ENCODE data around the gene NDUFS1. TPM values are rescaled to one million over a fixed set of nuclear protein-coding genes. Genes with fewer than 3 reads are reported as not detected.

The NDUFS1 gene
- total and polyA plus RNA-seq, 10 of the 15 experiments (the other 5 are each of a cell fraction or from before 2014, with no cell fraction given), result 62.6 to 108 (median 90.4) TPM

DNA sequence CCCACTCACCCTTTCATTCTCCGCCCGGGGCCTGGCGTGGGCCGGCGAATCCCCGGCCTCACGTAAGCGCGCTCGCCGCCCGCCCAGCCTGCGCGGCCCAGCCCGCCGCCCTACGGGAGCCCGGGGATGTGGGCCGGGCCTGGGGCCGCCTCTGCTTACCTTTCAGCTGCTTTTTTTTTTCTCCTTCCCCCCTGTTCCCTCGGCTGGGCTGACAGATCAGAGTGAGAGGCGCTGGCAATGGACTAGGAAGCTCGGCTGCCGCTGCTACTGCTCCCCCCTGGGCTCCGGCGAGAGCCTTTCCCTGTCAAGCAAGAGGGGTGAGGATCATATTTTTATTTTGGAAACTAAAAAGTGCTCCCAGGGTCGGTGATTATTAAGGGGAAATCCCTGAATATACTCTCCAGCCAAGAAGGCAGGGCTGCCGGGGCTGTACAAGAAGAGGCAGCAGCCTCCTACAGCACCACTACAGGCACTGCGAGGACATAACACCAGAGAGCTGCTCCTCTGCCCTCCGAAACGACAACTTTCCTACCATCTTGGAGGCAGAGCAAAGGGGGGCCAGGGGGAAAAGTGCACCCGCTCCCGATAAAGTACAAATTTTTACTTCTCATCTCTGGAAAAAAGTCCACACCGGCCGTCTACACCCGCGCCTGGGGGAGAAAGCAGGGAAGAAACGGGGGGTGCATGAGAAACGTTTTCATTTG lies 73.3 kb downstream of the NDUFS1 start, which contains the start of gene INO80D (continued):
- TF ChIP-seq, protein P1, sequence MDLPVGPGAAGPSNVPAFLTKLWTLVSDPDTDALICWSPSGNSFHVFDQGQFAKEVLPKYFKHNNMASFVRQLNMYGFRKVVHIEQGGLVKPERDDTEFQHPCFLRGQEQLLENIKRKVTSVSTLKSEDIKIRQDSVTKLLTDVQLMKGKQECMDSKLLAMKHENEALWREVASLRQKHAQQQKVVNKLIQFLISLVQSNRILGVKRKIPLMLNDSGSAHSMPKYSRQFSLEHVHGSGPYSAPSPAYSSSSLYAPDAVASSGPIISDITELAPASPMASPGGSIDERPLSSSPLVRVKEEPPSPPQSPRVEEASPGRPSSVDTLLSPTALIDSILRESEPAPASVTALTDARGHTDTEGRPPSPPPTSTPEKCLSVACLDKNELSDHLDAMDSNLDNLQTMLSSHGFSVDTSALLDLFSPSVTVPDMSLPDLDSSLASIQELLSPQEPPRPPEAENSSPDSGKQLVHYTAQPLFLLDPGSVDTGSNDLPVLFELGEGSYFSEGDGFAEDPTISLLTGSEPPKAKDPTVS (IDR thresholded peaks at IDR 0.05; ENCODE audit: low read depth, low read length), result no peak
- TF ChIP-seq STAT3 (IDR thresholded peaks at IDR 0.05; ENCODE audit: low read depth, low read length) (no peak), LARP7 (IDR thresholded peaks at IDR 0.05) (peak; percentile 88), NR2F1 (conservative IDR thresholded peaks at IDR 0.05) (0 out of 2 replicates have a peak, but pooled peaks have one; percentile 42), TAF1 (IDR thresholded peaks at IDR 0.05; ENCODE audit: borderline replicate concordance, low read depth, low read length) (0 out of 2 replicates have a peak, but pooled peaks have one; percentile 65), IRF4 (IDR thresholded peaks at IDR 0.05; ENCODE audit: low read depth, low read length) (0 out of 2 replicates have a peak, but pooled peaks have one; percentile 5), HDAC6 (IDR thresholded peaks at IDR 0.05; ENCODE audit: unreplicated experiment) (no peak)
- TF ChIP-seq, protein P2, sequence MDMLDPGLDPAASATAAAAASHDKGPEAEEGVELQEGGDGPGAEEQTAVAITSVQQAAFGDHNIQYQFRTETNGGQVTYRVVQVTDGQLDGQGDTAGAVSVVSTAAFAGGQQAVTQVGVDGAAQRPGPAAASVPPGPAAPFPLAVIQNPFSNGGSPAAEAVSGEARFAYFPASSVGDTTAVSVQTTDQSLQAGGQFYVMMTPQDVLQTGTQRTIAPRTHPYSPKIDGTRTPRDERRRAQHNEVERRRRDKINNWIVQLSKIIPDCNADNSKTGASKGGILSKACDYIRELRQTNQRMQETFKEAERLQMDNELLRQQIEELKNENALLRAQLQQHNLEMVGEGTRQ (IDR thresholded peaks at IDR 0.05; ENCODE audit: borderline replicate concordance, low read depth, low read length), result no peak

Measured in GM12878 (cell line).